Psoas muscle (tissue), 7 donors: ENCODE measurements around the gene ZMYND8. TPM values are rescaled to one million over a fixed set of nuclear protein-coding genes. Genes with fewer than 3 reads are reported as not detected.

Source experiments
- polyA plus RNA-seq, 3 donors: library from polyadenylated mRNA; stranded (reverse); fragments of 200-250 nt; gene quantifications; one replicate each; pipeline ENCODE4 v1.2.3, GENCODE V29; 2013
- total RNA-seq, 4 donors: library from RNA; stranded (reverse); fragmentation: NEBNext Ultra II Directional in 2 of 4; extraction: Animal tissue kit (Norgen Biotek cat#: 25700) in 2 of 4; gene quantifications; one replicate each; pipeline versions ENCODE4 v1.2.1 to v1.2.4, GENCODE V29; 2021 to 2023
- donor health status: healthy with polysubstance abuse.
- donor health status: DM: no; HTN: no; CAD: no; lungs with moderate emphysema.
- donor health status: Bipolar disorder and iron deficiency.
- donor health status: healthy.
- donor health status: DM: no; HTN: no; CAD: no.
- donor health status: DM: no; HTN: no; CAD: no.
- donor health status: DM: yes; HTN: yes; CAD: no.

Gene ZMYND8
- total and polyA plus RNA-seq, 7 donors: 4.7 to 42.9 (median 17.7) TPM

Other genes with a start within 250 kb of the ZMYND8 start
- gene NCOA3, start 145.2 kb upstream of the ZMYND8 start, total RNA-seq: 10 to 100 TPM; 13.0 to 56.9 (median 23.3) TPM
- 10 to 100 TPM; 11.9 to 36.2 (median 14.2) TPM for gene NCOA3, start 145.2 kb upstream of the ZMYND8 start, polyA plus RNA-seq